C1 segment of cervical spinal cord (tissue), 14 donors: ENCODE results near the gene PARP15.
"Not testable (repeated sequence)": the region's sequence is repeated elsewhere in the genome, so short reads cannot be mapped to it uniquely, and the experiment has no call there.

Experiments used
- DNase-seq, 14 donors: peaks; one replicate each; lab custom pipeline; 2025; lab: John Stamatoyannopoulos, UW

PARP15 gene

GRCh38 chr3:122618614-122619013 is 41.2 kb downstream of the PARP15 start:
- no peak for DNase-seq

GRCh38 chr3:122619040-122619439 is 41.6 kb downstream of the PARP15 start:
- no peak for DNase-seq

- DNase-seq: no peak
These were observed 42.9 kb downstream of the PARP15 start for GRCh38 chr3:122620399-122620798.

- DNase-seq: no peak
These were observed 43.7 kb downstream of the PARP15 start for GRCh38 chr3:122621112-122621511.

GRCh38 chr3:122623031-122623829 is 45.8 kb downstream of the PARP15 start:
- no peak for DNase-seq

- no peak for DNase-seq
These were observed 49.2 kb downstream of the PARP15 start for GRCh38 chr3:122626515-122627180.

GRCh38 chr3:122627301-122627700 is 49.9 kb downstream of the PARP15 start:
- no peak for DNase-seq

GRCh38 chr3:122628567-122628966 is 51.1 kb downstream of the PARP15 start:
- DNase-seq: no peak

GRCh38 chr3:122629763-122630162 is 52.3 kb downstream of the PARP15 start:
- DNase-seq: no peak

GRCh38 chr3:122635789-122636188 is 58.3 kb downstream of the PARP15 start:
- DNase-seq: no peak

- DNase-seq: no peak
These were observed 59.2 kb downstream of the PARP15 start for GRCh38 chr3:122636697-122637096.

GRCh38 chr3:122640437-122640999 is 63.1 kb downstream of the PARP15 start:
- DNase-seq: no peak

- DNase-seq: no peak
These were observed 65.5 kb downstream of the PARP15 start for GRCh38 chr3:122642935-122643334.

- DNase-seq: no peak
These were observed 68.9 kb downstream of the PARP15 start for GRCh38 chr3:122646146-122646988.

- DNase-seq: not testable (repeated sequence)
These were observed 73.9 kb downstream of the PARP15 start for GRCh38 chr3:122651233-122651907.

GRCh38 chr3:122651962-122652361 is 74.5 kb downstream of the PARP15 start:
- DNase-seq: not testable (repeated sequence)

- not testable (repeated sequence) for DNase-seq
These were observed 80.9 kb downstream of the PARP15 start for GRCh38 chr3:122658336-122658735.

- DNase-seq: no peak
These were observed 83.0 kb downstream of the PARP15 start for GRCh38 chr3:122660297-122660974.

- DNase-seq: no peak
These were observed 84.2 kb downstream of the PARP15 start for GRCh38 chr3:122661633-122662032.

GRCh38 chr3:122662505-122662904 is 85.1 kb downstream of the PARP15 start:
- no peak for DNase-seq
